DMS 273 (cell line): Measurements from ENCODE around the gene SEPHS2.
"Not testable (repeated sequence)": the region's sequence is repeated elsewhere in the genome, so short reads cannot be mapped to it uniquely, and the experiment has no call there.

Experiments used
- DNase-seq: peaks from one replicate; lab custom pipeline; 2025; ENCODE audit not compliant: unreplicated experiment; lab: John Stamatoyannopoulos, UW

Gene SEPHS2

GRCh38 chr16:30445408-30446202 is at the start of gene SEPHS2:
Gene SEPHS2, minus strand, starts transcription at chr16:30445874. Its CDS starts 147 bp downstream, at chr16:30445727.
- peak; percentile 99 for DNase-seq

- DNase-seq = no peak
Measured at GRCh38 chr16:30494709-30495108, 49.0 kb upstream of the SEPHS2 start.

GRCh38 chr16:30493941-30494488 is 48.3 kb upstream of the SEPHS2 start:
- no peak for DNase-seq

- peak; percentile 53 for DNase-seq
Measured at GRCh38 chr16:30491744-30492308, 46.2 kb upstream of the SEPHS2 start.

GRCh38 chr16:30491229-30491628 is 45.6 kb upstream of the SEPHS2 start:
- DNase-seq = no peak

- DNase-seq = peak; percentile 33
Measured at GRCh38 chr16:30490210-30490609, 44.5 kb upstream of the SEPHS2 start.

GRCh38 chr16:30488764-30489605 is 43.3 kb upstream of the SEPHS2 start:
- no peak for DNase-seq

- no peak for DNase-seq
Measured at GRCh38 chr16:30485818-30486436, 40.3 kb upstream of the SEPHS2 start.

GRCh38 chr16:30484887-30485286 is 39.2 kb upstream of the SEPHS2 start:
- DNase-seq = no peak

- no peak for DNase-seq
Measured at GRCh38 chr16:30482366-30482765, 36.7 kb upstream of the SEPHS2 start.

GRCh38 chr16:30481381-30481780 is 35.7 kb upstream of the SEPHS2 start:
- DNase-seq = no peak

GRCh38 chr16:30478766-30479478 is 33.2 kb upstream of the SEPHS2 start:
- no peak for DNase-seq

- DNase-seq = not testable (repeated sequence)
Measured at GRCh38 chr16:30477773-30478172, 32.1 kb upstream of the SEPHS2 start.

- DNase-seq = no peak
Measured at GRCh38 chr16:30476991-30477390, 31.3 kb upstream of the SEPHS2 start.

- DNase-seq = no peak
Measured at GRCh38 chr16:30474684-30475083, 29.0 kb upstream of the SEPHS2 start.

- no peak for DNase-seq
Measured at GRCh38 chr16:30474074-30474452, 28.4 kb upstream of the SEPHS2 start.

GRCh38 chr16:30473231-30474073 is 27.8 kb upstream of the SEPHS2 start:
- no peak for DNase-seq

GRCh38 chr16:30472328-30472942 is 26.8 kb upstream of the SEPHS2 start, which contains the start of gene ITGAL:
Gene ITGAL, plus strand, starts transcription at chr16:30472742. Its CDS starts 96 bp downstream, at chr16:30472838.
- no peak for DNase-seq

- DNase-seq = no peak
Measured at GRCh38 chr16:30470632-30470995, 24.9 kb upstream of the SEPHS2 start.
